Keratinocyte (primary cell): Measurements from ENCODE around the gene CACNA2D2. TPM values are rescaled to one million over a fixed set of nuclear protein-coding genes. Genes with fewer than 3 reads are reported as not detected.
A peak's percentile ranks its signal among the peaks of the same experiment; 100 is the strongest.

ENCODE experiments used
- DNase-seq: peaks from one replicate; pipeline ENCODE4 v3.0.0-alpha.2; 2011; ENCODE audit warnings: low read depth, missing footprints, low spot score
- FAIRE-seq: peaks from 2 replicates; lab custom pipeline; 2011; peaks lifted over from hg19 to GRCh38; lab: Jason Lieb, UNC
- H2AFZ ChIP-seq: 2 replicates; pipeline ENCODE4 v1.6.0; 2012; ENCODE audit warnings: low read length, control low read depth, inconsistent platforms; ENCODE audit not compliant: control insufficient read depth
- H3K27ac ChIP-seq: 2 replicates; pipeline ENCODE4 v1.5.1; 2011; ENCODE audit warnings: low read length; ENCODE audit not compliant: control insufficient read depth, insufficient read depth
- H3K27me3 ChIP-seq: 3 replicates; pipeline ENCODE4 v1.6.0; 2011; ENCODE audit warnings: low read length; ENCODE audit not compliant: control insufficient read depth, insufficient read depth; ENCODE audit errors: extremely low read depth
- H3K36me3 ChIP-seq, 2 experiments: 2 replicates in 1 of 2; 3 replicates in 1 of 2; pipeline ENCODE4 v1.5.1; 2011; ENCODE audit warnings: low read length in 2 of 2, mild to moderate bottlenecking in 1 of 2; ENCODE audit not compliant: control insufficient read depth in 2 of 2, insufficient read depth in 2 of 2; ENCODE audit errors: extremely low read depth in 1 of 2
- H3K4me1 ChIP-seq: 3 replicates; pipeline ENCODE4 v1.5.1; 2011; ENCODE audit warnings: low read length; ENCODE audit not compliant: control insufficient read depth, insufficient read depth; ENCODE audit errors: extremely low read depth
- H3K4me2 ChIP-seq: 3 replicates; pipeline ENCODE4 v1.6.0; 2011; ENCODE audit warnings: low read depth, low read length; ENCODE audit not compliant: control insufficient read depth, insufficient read depth; ENCODE audit errors: extremely low read depth
- H3K4me3 ChIP-seq, 3 experiments: fragments of 200-600 bp in 1 of 3; sonication (generic) in 1 of 3; 2 replicates in 2 of 3; 3 replicates in 1 of 3; pipeline ENCODE4 v1.5.1; 2011 to 2016; ENCODE audit warnings: low read length in 3 of 3, mild to moderate bottlenecking in 3 of 3, control low read depth in 2 of 3, inconsistent platforms in 1 of 3, low read depth in 1 of 3, mixed read lengths in 1 of 3, mixed run types in 1 of 3, moderate library complexity in 1 of 3; ENCODE audit not compliant: control insufficient read depth in 2 of 3, insufficient read depth in 2 of 3; ENCODE audit errors: extremely low read depth in 1 of 3
- H3K79me2 ChIP-seq: 2 replicates; pipeline ENCODE4 v1.6.0; 2012; ENCODE audit warnings: low read length; ENCODE audit not compliant: control insufficient read depth, insufficient read depth
- H3K9ac ChIP-seq: 3 replicates; pipeline ENCODE4 v1.6.0; 2011; ENCODE audit warnings: low read length; ENCODE audit not compliant: control insufficient read depth, insufficient read depth; ENCODE audit errors: extremely low read depth
- H3K9me1 ChIP-seq: 3 replicates; pipeline ENCODE4 v1.6.0; 2011; ENCODE audit warnings: low read length; ENCODE audit not compliant: control insufficient read depth, insufficient read depth; ENCODE audit errors: extremely low read depth
- H3K9me3 ChIP-seq: 2 replicates; pipeline ENCODE4 v1.5.1; 2012; ENCODE audit warnings: low read depth, low read length; ENCODE audit not compliant: control insufficient read depth
- H4K20me1 ChIP-seq: 3 replicates; pipeline ENCODE4 v1.6.0; 2011; ENCODE audit warnings: low read length; ENCODE audit not compliant: control insufficient read depth, insufficient read depth; ENCODE audit errors: extremely low read depth
- CTCF ChIP-seq, 3 experiments: IDR thresholded peaks in 1 of 3; conservative IDR thresholded peaks in 1 of 3; optimal IDR thresholded peaks in 1 of 3; 2 replicates in 2 of 3; 3 replicates in 1 of 3; pipeline versions ENCODE3 to v1.5.1; 2011; ENCODE audit warnings: low read length in 3 of 3, mild to moderate bottlenecking in 3 of 3, moderate library complexity in 2 of 3, control low read depth in 1 of 3, inconsistent platforms in 1 of 3; ENCODE audit not compliant: insufficient read depth in 2 of 3; ENCODE audit errors: extremely low read depth in 1 of 3
- EZH2 ChIP-seq: IDR thresholded peaks from one replicate; pipeline ENCODE4 v1.6.1; 2012; ENCODE audit warnings: inconsistent platforms, mild to moderate bottlenecking, low read length, moderate library complexity
- dilution Hi-C: fragments of 300-500 bp; cut with MboI; formaldehyde crosslinking; loops from one replicate; pipeline ENCODE4 v1.7.0; 2020; ENCODE audit warnings: low sequenced_read_pairs; ENCODE audit not compliant: extremely low pct_ligation_motif_present
- polyA plus RNA-seq, 5 experiments: library from polyadenylated mRNA; depleted of rRNA in 3 of 5; stranded (reverse) in 3 of 5; stranded (forward) in 1 of 5; unstranded in 1 of 5; fragments of >200 nt; gene quantifications; 1 replicate in 1 of 5; 2 replicates in 3 of 5; 3 replicates in 1 of 5; pipeline versions ENCODE4 v1.2.1 to v1.2.3, GENCODE V29; 2011 to 2012; ENCODE audit warnings: missing spikeins in 2 of 5, low read depth in 1 of 5, low replicate concordance in 1 of 5

CACNA2D2 gene
- polyA plus RNA-seq, 1 donor (not counting 4 experiments of a cell fraction or from before 2014, with no cell fraction given) = 0.04 TPM

- H3K36me3 ChIP-seq = no peaks in the 10 kb centered on the region
- H3K9me1 ChIP-seq = no peaks in the 10 kb centered on the region
- dilution Hi-C loops = no loop called here
- no peak for TF ChIP-seq CTCF (optimal IDR thresholded peaks at IDR 0.05 in 1 of 3, IDR thresholded peaks at IDR 0.05 in 1 of 3, conservative IDR thresholded peaks at IDR 0.05 in 1 of 3; ENCODE audit: extremely low read depth in 1 of 3, insufficient read depth in 2 of 3, low read length in 3 of 3)
- no peak for TF ChIP-seq EZH2
- no peak overlapping the region for H3K4me3 ChIP-seq
- no peaks in the 10 kb centered on the region for H3K79me2 ChIP-seq
- peaks cover 6% of the 10 kb centered on the region for H3K4me1 ChIP-seq
- H3K27ac ChIP-seq = no peak overlapping the region
- peaks cover 2% of the 10 kb centered on the region for H4K20me1 ChIP-seq
- FAIRE-seq = no peak
- no peaks in the 10 kb centered on the region for H3K9me3 ChIP-seq
- H3K27me3 ChIP-seq = peaks cover 49% of the 10 kb centered on the region
- H2AFZ ChIP-seq = no peak overlapping the region
- no peak overlapping the region for H3K9ac ChIP-seq
- no peak for DNase-seq
- H3K4me2 ChIP-seq = no peak overlapping the region
Observed at GRCh38 chr3:50388720-50389413, 114.6 kb downstream of the CACNA2D2 start.

GRCh38 chr3:50388016-50388719 is 115.3 kb downstream of the CACNA2D2 start:
- Histone ChIP-seq H3K9me3 (no peaks in the 10 kb centered on the region), H3K9me1 (no peaks in the 10 kb centered on the region), H3K27ac (no peak overlapping the region), H3K36me3 (no peaks in the 10 kb centered on the region), H3K27me3 (peaks cover 42% of the 10 kb centered on the region), H3K4me3 (no peak overlapping the region), H2AFZ (no peak overlapping the region), H3K4me1 (peaks cover 6% of the 10 kb centered on the region), H3K9ac (no peak overlapping the region), H3K79me2 (no peaks in the 10 kb centered on the region), H4K20me1 (peaks cover 2% of the 10 kb centered on the region), H3K4me2 (no peak overlapping the region)
- DNase-seq (no peak), FAIRE-seq (no peak)
- peak in 2 of 3 experiments; percentile 13 to 63 for TF ChIP-seq CTCF (optimal IDR thresholded peaks at IDR 0.05 in 1 of 3, IDR thresholded peaks at IDR 0.05 in 1 of 3, conservative IDR thresholded peaks at IDR 0.05 in 1 of 3; ENCODE audit: extremely low read depth in 1 of 3, insufficient read depth in 2 of 3, low read length in 3 of 3)
- no peak for TF ChIP-seq EZH2
- dilution Hi-C loops = no loop called here
